Mucosa of descending colon (tissue), 3 donors: ENCODE measurements around the gene ZNF324. TPM values are rescaled to one million over a fixed set of nuclear protein-coding genes. Genes with fewer than 3 reads are reported as not detected.

Experiments
- ATAC-seq: fragments of 200-7000 bp; cut with Tn5 transposase; one replicate; pipeline ENCODE4 v1.9.1; 2020; ENCODE audit warnings: mild to moderate bottlenecking, moderate library complexity
- DNase-seq, 3 donors: peaks; one replicate each; pipeline ENCODE4 v3.0.0-alpha.2; 2020
- H3K36me3 ChIP-seq: fragments of 200-600 bp; one replicate; pipeline ENCODE4 v1.8.0; 2021; ENCODE audit warnings: low read depth, mild to moderate bottlenecking
- H3K4me1 ChIP-seq: fragments of 200-600 bp; one replicate; pipeline ENCODE4 v1.8.0; 2021; ENCODE audit warnings: low read depth, mild to moderate bottlenecking
- H3K4me3 ChIP-seq: fragments of 200-600 bp; one replicate; pipeline ENCODE4 v1.8.0; 2021; ENCODE audit warnings: mild to moderate bottlenecking
- H3K9me3 ChIP-seq: fragments of 200-600 bp; one replicate; pipeline ENCODE4 v1.8.0; 2021; ENCODE audit warnings: mild to moderate bottlenecking
- CTCF ChIP-seq: fragments of 200-600 bp; IDR thresholded peaks from one replicate; pipeline ENCODE4 v1.8.0; 2022; ENCODE audit warnings: antibody characterized with exemption, mild to moderate bottlenecking
- intact Hi-C, 2 donors: fragments of 100-400 bp; cut with DNase I in 1 of 2; cut with micrococcal nuclease in 1 of 2; formaldehyde crosslinking; loops; one replicate each; pipeline versions ENCODE4 v1.11.0 to v1.11.1; 2022; cut with DNase I, micrococcal nuclease
- total RNA-seq, 3 donors: library from RNA; stranded (reverse); fragmentation: NEBNext Ultra II Directional in 2 of 3; extraction: Animal tissue kit (Norgen Biotek cat#: 25700) in 2 of 3; gene quantifications; one replicate each; pipeline versions ENCODE4 v1.2.1 to v1.2.4, GENCODE V29; 2021 to 2023
- donor health status: DM: no; HTN: no; CAD: no; lungs with moderate emphysema.
- donor health status: DM: no; HTN: no; CAD: no.
- donor health status: DM: no; HTN: yes; CAD: no.

Gene ZNF324
- total RNA-seq, 3 donors from 2014 or later, result 10.1 to 14.8 (median 12.9) TPM

GRCh38 chr19:58474997-58475713, 8.3 kb downstream of the ZNF324 start:
- intact Hi-C loops, result no loop called here
- Histone ChIP-seq H3K36me3 (no peaks in the 10 kb centered on the region), H3K4me1 (peaks cover 11% of the 10 kb centered on the region), H3K9me3 (no peaks in the 10 kb centered on the region), H3K4me3 (peak overlapping the region; percentile 15)
- TF ChIP-seq CTCF, result no peak
- peak; percentile 1 for ATAC-seq
- no peak for DNase-seq

- H3K36me3 ChIP-seq, result no peaks in the 10 kb centered on the region
- peak; percentile 94 for ATAC-seq
- TF ChIP-seq CTCF, result no peak
- intact Hi-C loops, result no loop called here
- no peaks in the 10 kb centered on the region for H3K9me3 ChIP-seq
- DNase-seq, result peak; percentile 95 to 99 (median 97)
- H3K4me1 ChIP-seq, result peaks cover 11% of the 10 kb centered on the region
- H3K4me3 ChIP-seq, result peak within 1 kb of the TSS; percentile 15
Measured at GRCh38 chr19:58475714-58476497, 9.0 kb downstream of the ZNF324 start, which contains the start of gene ZNF446. TSS of gene ZNF446 (plus strand) at chr19:58476352. CDS start at chr19:58477219, 867 bp downstream.

GRCh38 chr19:58476498-58477015, 9.7 kb downstream of the ZNF324 start:
- ATAC-seq, result no peak
- DNase-seq, result no peak
- H3K36me3 ChIP-seq, result no peaks in the 10 kb centered on the region

GRCh38 chr19:58477130-58477529, 10.2 kb downstream of the ZNF324 start:
- Histone ChIP-seq H3K9me3 (no peaks in the 10 kb centered on the region), H3K4me1 (peaks cover 11% of the 10 kb centered on the region), H3K36me3 (no peaks in the 10 kb centered on the region), H3K4me3 (no peak overlapping the region)
- TF ChIP-seq CTCF, result no peak
- intact Hi-C loops, result no loop called here
- DNase-seq (peak in 1 of 3 donors; percentile 65), ATAC-seq (no peak)

More at GRCh38 chr19:58476498-58477015, 9.7 kb downstream of the ZNF324 start:
- no peaks in the 10 kb centered on the region for H3K9me3 ChIP-seq
- peaks cover 11% of the 10 kb centered on the region for H3K4me1 ChIP-seq
- TF ChIP-seq CTCF, result no peak
- intact Hi-C loops, result no loop called here
- H3K4me3 ChIP-seq, result peak overlapping the region; percentile 15

GRCh38 chr19:58477871-58478270, 11.0 kb downstream of the ZNF324 start:
- intact Hi-C loops, result no loop called here
- Histone ChIP-seq H3K4me1 (peaks cover 11% of the 10 kb centered on the region), H3K36me3 (no peaks in the 10 kb centered on the region), H3K4me3 (no peak overlapping the region), H3K9me3 (no peaks in the 10 kb centered on the region)
- ATAC-seq (no peak), DNase-seq (no peak)
- no peak for TF ChIP-seq CTCF
